Cardiac septum (tissue), 1 donor: Measurements from ENCODE around the gene USP2. TPM values are rescaled to one million over a fixed set of nuclear protein-coding genes. Genes with fewer than 3 reads are reported as not detected.

Experiments
- DNase-seq: peaks from one replicate; pipeline ENCODE4 v3.0.0-alpha.2; 2020; ENCODE audit warnings: low spot score
- intact Hi-C: fragments of 100-400 bp; cut with DNase I; formaldehyde crosslinking; loops from one replicate; pipeline ENCODE4 v1.14.0; 2022
- microRNA-seq: library from miRNA; unstranded; fragments of <30 nt; microRNA quantifications from one replicate; pipeline ENCODE4 v1.2.0, GENCODE V29; 2020
- total RNA-seq: library from RNA; stranded (reverse); fragmentation: NEBNext Ultra II Directional; extraction: Animal tissue kit (Norgen Biotek cat#: 25700); gene quantifications from one replicate; pipeline ENCODE4 v1.2.1, GENCODE V29; 2021
- donor health status: DM: no; HTN: no; CAD: no.

The USP2 gene
- total RNA-seq, 1 donor from 2014 or later, result 80.0 TPM

- DNase-seq, result no peak
- intact Hi-C loops, result loop anchor here (5.0 kb wide), 1 partner anchor 110 kb away; the partner anchor contains the start of gene CBL
These were observed 63.8 kb downstream of the USP2 start for GRCh38 chr11:119317592-119318239.

GRCh38 chr11:119316729-119317591, 64.5 kb downstream of the USP2 start, which contains the start of gene MCAM:
Gene MCAM, minus strand, starts transcription at chr11:119317130. Its CDS starts 29 bp downstream, at chr11:119317101.
- no peak for DNase-seq
- intact Hi-C loops, result loop anchor here (5.0 kb wide), 1 partner anchor 110 kb away; the partner anchor contains the start of gene CBL

GRCh38 chr11:119316016-119316728, 65.3 kb downstream of the USP2 start:
- intact Hi-C loops, result loop anchor here (5.0 kb wide), 1 partner anchor 109 kb away; the partner anchor contains the start of gene CBL
- no peak for DNase-seq

- intact Hi-C loops, result loop anchor here (5.0 kb wide), 1 partner anchor 108 kb away; the partner anchor contains the start of gene CBL
- DNase-seq, result no peak
These were observed 66.1 kb downstream of the USP2 start for GRCh38 chr11:119315131-119316015.

GRCh38 chr11:119314726-119315125, 66.8 kb downstream of the USP2 start:
- no peak for DNase-seq
- intact Hi-C loops, result loop anchor here (5.0 kb wide), 1 partner anchor 107 kb away; the partner anchor contains the start of gene CBL

GRCh38 chr11:119310682-119311052, 70.8 kb downstream of the USP2 start:
- intact Hi-C loops, result no loop called here
- DNase-seq, result no peak

- no peak for DNase-seq
- intact Hi-C loops, result no loop called here
These were observed 71.4 kb downstream of the USP2 start for GRCh38 chr11:119309953-119310681.

- DNase-seq, result no peak
- intact Hi-C loops, result no loop called here
These were observed 72.1 kb downstream of the USP2 start for GRCh38 chr11:119309411-119309810.

- intact Hi-C loops, result no loop called here
- DNase-seq, result no peak
These were observed 73.5 kb downstream of the USP2 start for GRCh38 chr11:119307974-119308373.

- intact Hi-C loops, result no loop called here
- DNase-seq, result no peak
These were observed 74.3 kb downstream of the USP2 start for GRCh38 chr11:119307219-119307618.

GRCh38 chr11:119306373-119306890, 75.1 kb downstream of the USP2 start:
- no peak for DNase-seq

GRCh38 chr11:119305556-119306372, 75.7 kb downstream of the USP2 start:
- intact Hi-C loops, result no loop called here

More at GRCh38 chr11:119306373-119306890, 75.1 kb downstream of the USP2 start:
- intact Hi-C loops, result no loop called here

More at GRCh38 chr11:119305556-119306372, 75.7 kb downstream of the USP2 start:
- DNase-seq, result no peak

Small RNA genes lying within 50 kb of the gene (microRNA-seq; reads per million reads assigned to microRNA genes)
- not detected for gene MIR6756

Other genes with a start within 250 kb of the USP2 start
- gene ABCG4, start 232.6 kb downstream of the USP2 start, total RNA-seq, result 1.0 TPM
- gene NLRX1, start 213.0 kb downstream of the USP2 start, total RNA-seq, result 25.4 TPM
- not detected for gene NHERF4, start 196.2 kb downstream of the USP2 start, total RNA-seq
- gene CBL, start 175.4 kb downstream of the USP2 start, total RNA-seq, result 13.4 TPM
- 110 TPM for gene MCAM, start 64.6 kb downstream of the USP2 start, total RNA-seq
- 10.7 TPM for gene RNF26, start 47.2 kb downstream of the USP2 start, total RNA-seq
- 33.8 TPM for gene C1QTNF5, start 40.8 kb downstream of the USP2 start, total RNA-seq
- not detected for gene MFRP, start 35.0 kb downstream of the USP2 start, total RNA-seq
- gene THY1, start 41.5 kb upstream of the USP2 start, total RNA-seq, result 6.8 TPM